ENCODE results near the gene LAGE3. TPM values are rescaled to one million over a fixed set of nuclear protein-coding genes. Genes with fewer than 3 reads are reported as not detected.

Gene LAGE3
- total and polyA plus RNA-seq, 2 of the 8 experiments (the other 6 are each of a cell fraction or from before 2014, with no cell fraction given) = 44.5 to 102 TPM

- TF ChIP-seq NANOG (IDR thresholded peaks at IDR 0.05; ENCODE audit: insufficient read depth, low read depth, low read length, poor library complexity, severe bottlenecking) (no peak), TEAD4 (IDR thresholded peaks at IDR 0.05; ENCODE audit: low read depth, low read length) (no peak), SIN3A (conservative IDR thresholded peaks at IDR 0.05 in 1 of 2, IDR thresholded peaks at IDR 0.05 in 1 of 2; ENCODE audit: low read depth in 1 of 2, low read length in 2 of 2) (no peak), SRF (IDR thresholded peaks at IDR 0.05; ENCODE audit: low read depth, low read length) (no peak), CREB1 (IDR thresholded peaks at IDR 0.05) (no peak), KDM4A (IDR thresholded peaks at IDR 0.05; ENCODE audit: low read depth, low read length, severe bottlenecking) (no peak), GTF2F1 (IDR thresholded peaks at IDR 0.05; ENCODE audit: borderline replicate concordance, low read depth, low read length) (no peak), KDM1A (IDR thresholded peaks at IDR 0.05; ENCODE audit: borderline replicate concordance, low read length) (no peak), BACH1 (IDR thresholded peaks at IDR 0.05; ENCODE audit: low read length) (no peak), CBX8 (IDR thresholded peaks at IDR 0.05; ENCODE audit: borderline replicate concordance, low read depth, low read length) (no peak), FOSL1 (IDR thresholded peaks at IDR 0.05; ENCODE audit: insufficient read depth, low read depth, low read length) (no peak), JUND (IDR thresholded peaks at IDR 0.05; ENCODE audit: low read length) (no peak), RNF2 (IDR thresholded peaks at IDR 0.05; ENCODE audit: borderline replicate concordance, low read depth, low read length, missing control alignments, poor library complexity, severe bottlenecking) (no peak)
These were observed 4.2 kb upstream of the LAGE3 start for GRCh38 chrX:154483325-154483724.

More at GRCh38 chrX:154483325-154483724, 4.2 kb upstream of the LAGE3 start:
- Histone ChIP-seq H2BK12ac (ENCODE audit: low read depth, low read length) (no peak overlapping the region), H3K23ac (ENCODE audit: insufficient read length) (no peak overlapping the region), H4K91ac (replicated peaks; ENCODE audit: insufficient read length, low read length) (no peak overlapping the region), H2AFZ (ENCODE audit: low read length) (no peak overlapping the region), H2BK15ac (ENCODE audit: low read length) (no peak overlapping the region), H3K79me1 (ENCODE audit: low read depth, low read length) (no peaks in the 10 kb centered on the region), H2BK5ac (ENCODE audit: low read depth, low read length) (no peak overlapping the region), H2BK20ac (ENCODE audit: low read length) (no peak overlapping the region), H3K4me2 (ENCODE audit: insufficient read depth in 1 of 2, low read depth in 2 of 2, low read length in 2 of 2) (no peak overlapping the region), H2AK5ac (ENCODE audit: low read depth, low read length) (no peak overlapping the region), H3K79me2 (ENCODE audit: control insufficient read depth in 1 of 2, insufficient read depth in 2 of 2, low read length in 2 of 2) (no peaks in the 10 kb centered on the region), H3K27me3 (replicated peaks in 1 of 4; ENCODE audit: control insufficient read depth in 3 of 4, extremely low read depth in 1 of 4, insufficient read depth in 3 of 4, low read length in 3 of 4) (no peaks in the 10 kb centered on the region), H4K5ac (ENCODE audit: insufficient read length, low read depth, low read length) (no peak overlapping the region), H3K4me1 (replicated peaks in 1 of 4; ENCODE audit: control insufficient read depth in 3 of 4, insufficient read depth in 4 of 4, low read length in 3 of 4) (peaks cover 0 to 4% (median 2%) of the 10 kb centered on the region in 4 experiments; a peak in 4 of 7 replicates), H3K14ac (ENCODE audit: insufficient read length) (no peak overlapping the region), H4K20me1 (replicated peaks in 1 of 2; ENCODE audit: control insufficient read depth in 1 of 2, insufficient read depth in 2 of 2, low read length in 2 of 2) (peaks cover 0 to 2% of the 10 kb centered on the region in 2 experiments), H2BK120ac (replicated peaks; ENCODE audit: low read depth, low read length) (no peak overlapping the region), H3K18ac (ENCODE audit: extremely low read depth, low read length) (no peak overlapping the region), H3K9ac (replicated peaks in 1 of 4; ENCODE audit: extremely low read depth in 1 of 4, low read depth in 3 of 4, low read length in 3 of 4) (no peak overlapping the region), H4K8ac (ENCODE audit: extremely low read depth, insufficient read depth, low read length) (no peak overlapping the region), H3K56ac (replicated peaks; ENCODE audit: insufficient read length, low read depth, low read length) (no peak overlapping the region), H3K27ac (ENCODE audit: low read depth, low read length) (no peak overlapping the region), H3K9me3 (ENCODE audit: insufficient read depth in 2 of 2, low read depth in 1 of 2, low read length in 1 of 2) (no peaks in the 10 kb centered on the region), H3K4ac (replicated peaks; ENCODE audit: insufficient read length, low read depth, low read length) (no peak overlapping the region), H3K4me3 (ENCODE audit: extremely low read depth in 1 of 4, insufficient read depth in 2 of 4, low read depth in 3 of 4, low read length in 4 of 4) (no peak overlapping the region), H3K36me3 (ENCODE audit: control insufficient read depth in 2 of 4, insufficient read depth in 4 of 4, low read length in 3 of 4) (peaks cover 0 to 13% (median 0%) of the 10 kb centered on the region in 4 experiments; a peak in 2 of 8 replicates), H3K23me2 (ENCODE audit: low read depth, low read length) (peaks cover under 1% of the 10 kb centered on the region; the same call in 1 of the 2 replicates)
- WGBS, 2 experiments (ENCODE audit: extremely low coverage in 1 of 2, insufficient coverage in 1 of 2, insufficient read length in 1 of 2, insufficient replicate concordance in 2 of 2, low coverage in 1 of 2, low lambda C conversion rate in 2 of 2, missing lambda C conversion rate in 1 of 2) = 89% methylated on average over 5 of the region's 7 CpGs; no CpG with 5 or more reads in 1 of the 2 experiments
- ChIA-PET POLR2A (ENCODE audit: partially characterized antibody) (no interaction called here), CTCF (ENCODE audit: partially characterized antibody) (interaction anchor here (1.0 to 2.1 kb wide), 4 partner anchors 24 to 100 kb away, joined by 3 to 8 read pairs (median 4); no protein-coding TSS in a partner anchor)
- FAIRE-seq (no peak), DNase-seq (ENCODE audit: low read depth in 1 of 2, low spot score in 2 of 2) (no peak)
